PFSK-1 (cell line): ENCODE measurements around the gene KSR1.

Source experiments
- FOXP2 ChIP-seq: optimal IDR thresholded peaks from 2 replicates; pipeline ENCODE3; 2011; ENCODE audit warnings: borderline replicate concordance, control low read depth, inconsistent platforms; ENCODE audit not compliant: insufficient read depth; ENCODE audit errors: extremely low read length, extremely low read depth
- POLR2AphosphoS5 ChIP-seq: IDR thresholded peaks from 2 replicates; pipeline ENCODE4 v1.6.1; 2012; ENCODE audit warnings: low read depth, mild to moderate bottlenecking, control low read depth, low read length, moderate library complexity
- SIN3A ChIP-seq: IDR thresholded peaks from 2 replicates; pipeline ENCODE4 v1.6.1; 2012; ENCODE audit warnings: mild to moderate bottlenecking, low read length, moderate library complexity, borderline replicate concordance; ENCODE audit not compliant: insufficient read depth
- TAF1 ChIP-seq: IDR thresholded peaks from 2 replicates; pipeline ENCODE4 v1.6.1; 2012; ENCODE audit warnings: low read length, control low read depth, borderline replicate concordance; ENCODE audit not compliant: insufficient read depth
- TF ChIP-seq, protein P1 (sequence below), 2 experiments: IDR thresholded peaks; 2 replicates each; pipeline versions ENCODE4 v1.6.1 to v1.8.0; 2011 to 2012; ENCODE audit warnings: low read depth in 2 of 2, low read length in 2 of 2, control low read depth in 1 of 2, inconsistent platforms in 1 of 2, mild to moderate bottlenecking in 1 of 2, moderate library complexity in 1 of 2; ENCODE audit not compliant: insufficient read depth in 1 of 2

Gene KSR1

DNA sequence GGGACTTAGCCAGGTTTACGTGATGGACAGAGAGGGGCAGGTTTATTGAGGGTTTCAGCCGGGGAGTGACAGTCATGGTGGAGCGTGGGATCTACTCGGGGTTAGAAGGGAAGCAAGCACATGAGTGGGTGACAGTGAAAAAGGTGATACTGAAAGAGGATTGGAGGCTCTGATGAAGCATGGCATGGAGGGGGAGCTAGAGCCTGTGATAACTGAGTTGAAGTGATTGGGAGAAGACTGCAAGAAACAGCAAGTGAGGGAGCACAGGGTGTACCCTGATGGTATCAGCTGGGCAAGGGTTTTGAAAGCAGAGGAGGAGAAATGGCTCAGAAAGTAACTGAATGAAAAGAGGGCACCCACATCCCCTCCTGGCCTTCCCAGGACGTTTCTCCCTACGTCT, 6.7 kb upstream of the KSR1 start:
- TF ChIP-seq FOXP2 (no peak), POLR2AphosphoS5 (no peak), TAF1 (no peak), SIN3A (no peak)
- TF ChIP-seq, protein P1, sequence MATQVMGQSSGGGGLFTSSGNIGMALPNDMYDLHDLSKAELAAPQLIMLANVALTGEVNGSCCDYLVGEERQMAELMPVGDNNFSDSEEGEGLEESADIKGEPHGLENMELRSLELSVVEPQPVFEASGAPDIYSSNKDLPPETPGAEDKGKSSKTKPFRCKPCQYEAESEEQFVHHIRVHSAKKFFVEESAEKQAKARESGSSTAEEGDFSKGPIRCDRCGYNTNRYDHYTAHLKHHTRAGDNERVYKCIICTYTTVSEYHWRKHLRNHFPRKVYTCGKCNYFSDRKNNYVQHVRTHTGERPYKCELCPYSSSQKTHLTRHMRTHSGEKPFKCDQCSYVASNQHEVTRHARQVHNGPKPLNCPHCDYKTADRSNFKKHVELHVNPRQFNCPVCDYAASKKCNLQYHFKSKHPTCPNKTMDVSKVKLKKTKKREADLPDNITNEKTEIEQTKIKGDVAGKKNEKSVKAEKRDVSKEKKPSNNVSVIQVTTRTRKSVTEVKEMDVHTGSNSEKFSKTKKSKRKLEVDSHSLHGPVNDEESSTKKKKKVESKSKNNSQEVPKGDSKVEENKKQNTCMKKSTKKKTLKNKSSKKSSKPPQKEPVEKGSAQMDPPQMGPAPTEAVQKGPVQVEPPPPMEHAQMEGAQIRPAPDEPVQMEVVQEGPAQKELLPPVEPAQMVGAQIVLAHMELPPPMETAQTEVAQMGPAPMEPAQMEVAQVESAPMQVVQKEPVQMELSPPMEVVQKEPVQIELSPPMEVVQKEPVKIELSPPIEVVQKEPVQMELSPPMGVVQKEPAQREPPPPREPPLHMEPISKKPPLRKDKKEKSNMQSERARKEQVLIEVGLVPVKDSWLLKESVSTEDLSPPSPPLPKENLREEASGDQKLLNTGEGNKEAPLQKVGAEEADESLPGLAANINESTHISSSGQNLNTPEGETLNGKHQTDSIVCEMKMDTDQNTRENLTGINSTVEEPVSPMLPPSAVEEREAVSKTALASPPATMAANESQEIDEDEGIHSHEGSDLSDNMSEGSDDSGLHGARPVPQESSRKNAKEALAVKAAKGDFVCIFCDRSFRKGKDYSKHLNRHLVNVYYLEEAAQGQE (IDR thresholded peaks at IDR 0.05; ENCODE audit: insufficient read depth in 1 of 2, low read depth in 2 of 2, low read length in 2 of 2) = no peak

DNA sequence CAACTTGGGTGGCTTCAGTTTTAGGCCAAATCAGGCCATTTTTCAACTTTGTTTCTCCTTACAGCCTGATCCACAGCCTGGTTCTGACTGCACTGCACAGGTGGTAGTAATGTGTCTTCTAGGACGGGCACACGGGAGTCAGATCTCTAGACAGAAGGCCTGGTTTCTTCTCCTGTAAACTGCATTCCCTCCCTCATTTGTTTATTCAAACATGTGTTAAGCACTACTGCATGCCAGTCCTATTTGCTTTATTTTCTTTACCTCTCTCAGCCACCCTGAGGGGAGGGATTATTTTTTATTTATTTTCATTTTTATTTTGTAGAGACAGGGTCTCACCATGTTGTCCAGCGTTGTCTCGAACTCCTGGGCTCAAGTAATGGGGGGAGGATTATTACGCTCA, 6.3 kb upstream of the KSR1 start:
- TF ChIP-seq, protein P1 (IDR thresholded peaks at IDR 0.05; ENCODE audit: insufficient read depth in 1 of 2, low read depth in 2 of 2, low read length in 2 of 2) = no peak
- no peak for TF ChIP-seq FOXP2
- TF ChIP-seq POLR2AphosphoS5 = no peak
- no peak for TF ChIP-seq SIN3A
- no peak for TF ChIP-seq TAF1

DNA sequence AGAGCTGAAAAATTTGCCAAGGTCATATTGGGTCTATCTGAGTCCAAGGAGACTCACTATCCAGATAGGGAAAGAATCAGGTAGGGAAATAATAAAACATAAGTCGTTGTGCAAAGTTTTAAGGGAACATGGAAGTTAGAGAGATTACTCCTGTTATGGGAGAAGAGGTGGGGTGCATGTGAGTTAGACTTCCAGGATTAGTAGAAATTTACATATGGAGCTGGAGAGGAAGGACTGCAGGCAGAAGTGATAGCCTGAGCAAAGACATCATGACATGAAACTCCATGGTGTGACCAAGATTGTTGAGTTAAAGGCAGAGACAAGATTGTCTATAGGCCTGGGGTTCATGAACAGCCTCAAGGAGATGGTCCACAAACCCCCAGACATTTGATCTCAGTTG, 5.8 kb upstream of the KSR1 start:
- TF ChIP-seq POLR2AphosphoS5 = no peak
- TF ChIP-seq, protein P1 (IDR thresholded peaks at IDR 0.05; ENCODE audit: insufficient read depth in 1 of 2, low read depth in 2 of 2, low read length in 2 of 2) = no peak
- TF ChIP-seq SIN3A = no peak
- TF ChIP-seq FOXP2 = no peak
- no peak for TF ChIP-seq TAF1

DNA sequence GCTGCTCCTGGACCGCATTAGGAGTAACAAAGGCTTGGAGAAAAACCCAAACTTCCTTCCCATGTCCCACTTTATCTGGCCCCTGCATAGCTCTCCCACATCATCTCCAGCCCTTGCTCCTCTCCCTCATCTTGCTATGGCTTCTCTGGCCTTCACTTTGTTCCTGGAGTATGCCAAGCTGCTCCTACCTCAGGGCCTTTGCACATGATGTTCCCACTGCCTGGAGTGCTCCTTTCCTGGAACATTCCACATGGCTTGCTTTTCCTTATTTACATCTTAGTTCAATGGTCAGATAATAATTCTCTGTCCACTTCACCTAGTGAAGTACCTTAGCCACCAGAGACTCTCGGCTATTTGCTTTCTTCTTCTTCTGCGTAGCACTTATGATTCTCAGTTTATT, 4.3 kb upstream of the KSR1 start:
- TF ChIP-seq TAF1 (no peak), SIN3A (no peak), FOXP2 (no peak), POLR2AphosphoS5 (no peak)
- TF ChIP-seq, protein P1 (IDR thresholded peaks at IDR 0.05; ENCODE audit: insufficient read depth in 1 of 2, low read depth in 2 of 2, low read length in 2 of 2) = no peak

DNA sequence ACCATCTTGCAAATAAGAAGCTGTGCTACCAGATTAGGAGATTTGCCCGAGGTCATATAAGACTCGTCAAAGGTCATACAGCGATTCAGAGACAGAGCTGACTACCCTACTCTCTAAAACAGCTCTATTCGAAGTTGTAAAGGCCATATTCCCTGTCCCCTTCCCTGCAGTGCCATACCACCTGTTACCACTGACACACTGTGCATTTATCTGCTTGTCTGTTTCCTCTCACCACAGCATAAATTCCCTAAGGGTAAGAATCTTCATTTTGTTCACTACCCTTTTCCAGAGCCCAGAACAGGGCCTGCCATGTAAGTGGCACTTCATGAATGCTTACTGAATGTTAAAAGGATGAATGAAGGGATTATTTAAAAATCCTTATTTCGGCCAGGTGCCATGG, 3.4 kb upstream of the KSR1 start:
- TF ChIP-seq SIN3A (no peak), TAF1 (no peak), FOXP2 (no peak), POLR2AphosphoS5 (no peak)
- TF ChIP-seq, protein P1 (IDR thresholded peaks at IDR 0.05; ENCODE audit: insufficient read depth in 1 of 2, low read depth in 2 of 2, low read length in 2 of 2) = no peak
